IMR-90 (cell line): ENCODE results near the gene G3BP2. TPM values are rescaled to one million over a fixed set of nuclear protein-coding genes. Genes with fewer than 3 reads are reported as not detected.

ENCODE experiments used
- ATAC-seq: fragments of 200-7000 bp; cut with Tn5 transposase; 2 replicates; pipeline ENCODE4 v1.9.1; 2020; ENCODE audit warnings: low read depth, mild to moderate bottlenecking, moderate library complexity
- BruUV-seq: library from RNA; stranded (reverse); fragments of 400-500 nt; replicated peaks from 2 replicates; lab custom pipeline; 2021; lab: Mats Ljungman, UMichigan
- CTCF ChIA-PET: fragments of 300-600 bp; formaldehyde crosslinking; extraction: SDS; loops from one replicate; lab custom pipeline; 2021; ENCODE audit warnings: antibody characterized with exemption; lab: Yijun Ruan, JAX
- POLR2A ChIA-PET: fragments of 300-600 bp; sonication (Branson Sonifier 250); formaldehyde crosslinking; loops from one replicate; lab custom pipeline; 2022; ENCODE audit warnings: antibody characterized with exemption; ENCODE audit not compliant: unreplicated experiment; lab: Charles Lee
- DNase-seq: peaks from one replicate; pipeline ENCODE4 v3.0.0; 2013
- H2AFZ ChIP-seq: replicated peaks from 2 replicates; pipeline ENCODE3; 2013; ENCODE audit warnings: low read length, mild to moderate bottlenecking; ENCODE audit not compliant: poor library complexity
- H2AK5ac ChIP-seq: 2 replicates; pipeline ENCODE4 v1.6.1; 2013; ENCODE audit warnings: low read depth, low read length, inconsistent platforms
- H2AK9ac ChIP-seq: replicated peaks from 2 replicates; pipeline ENCODE3; 2013; ENCODE audit warnings: mild to moderate bottlenecking, low read depth, low read length, moderate library complexity; ENCODE audit not compliant: poor library complexity
- H2BK120ac ChIP-seq: 2 replicates; pipeline ENCODE4 v1.6.1; 2013; ENCODE audit warnings: low read depth, low read length, inconsistent platforms
- H2BK15ac ChIP-seq: 3 replicates; pipeline ENCODE4 v1.6.1; 2013; ENCODE audit warnings: low read depth, low read length, inconsistent platforms
- H2BK20ac ChIP-seq: 2 replicates; pipeline ENCODE4 v1.6.1; 2013; ENCODE audit warnings: low read depth, mild to moderate bottlenecking, inconsistent platforms, low read length, moderate library complexity
- H2BK5ac ChIP-seq: 2 replicates; pipeline ENCODE4 v1.6.1; 2013; ENCODE audit warnings: mild to moderate bottlenecking, low read depth, low read length, inconsistent platforms; ENCODE audit not compliant: poor library complexity, severe bottlenecking
- H3K14ac ChIP-seq: replicated peaks from 2 replicates; pipeline ENCODE4 v1.6.1; 2013; ENCODE audit warnings: low read depth, low read length, inconsistent platforms
- H3K18ac ChIP-seq: 2 replicates; pipeline ENCODE4 v1.6.1; 2013; ENCODE audit warnings: low read depth, low read length, control low read depth
- H3K23ac ChIP-seq: 2 replicates; pipeline ENCODE4 v1.6.1; 2013; ENCODE audit warnings: low read depth, low read length, inconsistent platforms
- H3K27ac ChIP-seq: 2 replicates; pipeline ENCODE4 v1.5.1; 2013; ENCODE audit warnings: mild to moderate bottlenecking, control low read depth, low read length; ENCODE audit not compliant: insufficient read depth
- H3K27me3 ChIP-seq: 2 replicates; pipeline ENCODE4 v1.6.1; 2013; ENCODE audit warnings: low read length; ENCODE audit not compliant: control insufficient read depth, insufficient read depth
- H3K36me3 ChIP-seq: 2 replicates; pipeline ENCODE4 v1.6.1; 2013; ENCODE audit warnings: low read length, mixed read lengths; ENCODE audit not compliant: control insufficient read depth, insufficient read depth
- H3K4ac ChIP-seq: 2 replicates; pipeline ENCODE4 v1.6.1; 2013; ENCODE audit warnings: low read depth, low read length, inconsistent platforms
- H3K4me1 ChIP-seq: 2 replicates; pipeline ENCODE4 v1.6.1; 2013; ENCODE audit warnings: low read length, mixed read lengths; ENCODE audit not compliant: control insufficient read depth, insufficient read depth
- H3K4me2 ChIP-seq: 2 replicates; pipeline ENCODE4 v1.6.1; 2013; ENCODE audit warnings: low read depth, mild to moderate bottlenecking, control low read depth, low read length, moderate library complexity
- H3K4me3 ChIP-seq: 2 replicates; pipeline ENCODE4 v1.5.1; 2013; ENCODE audit warnings: low read depth, mild to moderate bottlenecking, control low read depth, low read length, moderate library complexity; ENCODE audit not compliant: insufficient read depth
- H3K56ac ChIP-seq: 2 replicates; pipeline ENCODE4 v1.6.1; 2013; ENCODE audit warnings: low read length, inconsistent platforms; ENCODE audit not compliant: insufficient read depth; ENCODE audit errors: extremely low read depth
- H3K79me1 ChIP-seq, 2 experiments: 2 replicates each; pipeline ENCODE4 v1.6.1; 2013; ENCODE audit warnings: low read length in 2 of 2, inconsistent platforms in 1 of 2, low read depth in 1 of 2
- H3K9ac ChIP-seq: 2 replicates; pipeline ENCODE4 v1.6.1; 2013; ENCODE audit warnings: low read depth, low read length, control low read depth
- H3K9me1 ChIP-seq: 2 replicates; pipeline ENCODE4 v1.6.1; 2013; ENCODE audit warnings: low read length, inconsistent platforms; ENCODE audit not compliant: insufficient read depth
- H3K9me3 ChIP-seq: 2 replicates; pipeline ENCODE4 v1.6.1; 2013; ENCODE audit warnings: low read length; ENCODE audit not compliant: control insufficient read depth, insufficient read depth
- H4K20me1 ChIP-seq: 2 replicates; pipeline ENCODE4 v1.6.1; 2013; ENCODE audit warnings: low read length, inconsistent platforms; ENCODE audit not compliant: insufficient read depth
- H4K5ac ChIP-seq: 2 replicates; pipeline ENCODE4 v1.6.1; 2013; ENCODE audit warnings: mild to moderate bottlenecking, low read depth, low read length, control low read depth
- H4K8ac ChIP-seq, 2 experiments: 2 replicates each; pipeline ENCODE4 v1.6.1; 2013; ENCODE audit warnings: low read depth in 2 of 2, low read length in 2 of 2, control low read depth in 1 of 2, inconsistent platforms in 1 of 2
- H4K91ac ChIP-seq: 2 replicates; pipeline ENCODE4 v1.6.1; 2013; ENCODE audit warnings: low read depth, low read length, inconsistent platforms; ENCODE audit not compliant: insufficient read depth
- CTCF ChIP-seq: conservative IDR thresholded peaks from 2 replicates; pipeline ENCODE4 v1.5.1; 2012; ENCODE audit warnings: mild to moderate bottlenecking, low read depth, low read length, improper control_type of control experiment
- NFE2L2 ChIP-seq: fragments of 150-350 bp; IDR thresholded peaks from 2 replicates; pipeline ENCODE4 v1.6.1; 2016; ENCODE audit warnings: low read depth, mild to moderate bottlenecking, low read length
- POLR2A ChIP-seq: IDR thresholded peaks from 2 replicates; pipeline ENCODE4 v1.6.1; 2012; ENCODE audit warnings: mild to moderate bottlenecking, low read depth, low read length
- RCOR1 ChIP-seq: IDR thresholded peaks from 2 replicates; pipeline ENCODE4 v1.6.1; 2012; ENCODE audit warnings: mild to moderate bottlenecking, low read length, improper control_type of control experiment; ENCODE audit not compliant: insufficient replicate concordance
- RFX5 ChIP-seq: IDR thresholded peaks from 2 replicates; pipeline ENCODE4 v1.8.0; 2012; ENCODE audit warnings: low read depth, mild to moderate bottlenecking, low read length, moderate library complexity
- WGBS, 2 experiments: methylation state at CpG; one replicate each; pipeline versions ENCODE4 v1.1.5 to v1.1.7; 2013; ENCODE audit warnings: missing lambda C conversion rate in 2 of 2; ENCODE audit not compliant: insufficient read length in 1 of 2; ENCODE audit errors: extremely low coverage in 2 of 2; 5-methylcytosine and 5-hydroxymethylcytosine counted together
- dilution Hi-C: fragments of 300-500 bp; cut with HindIII; formaldehyde crosslinking; loops from one replicate; pipeline ENCODE4 v1.14.3; 2018; ENCODE audit warnings: low sequenced_read_pairs; ENCODE audit not compliant: unreplicated experiment
- in situ Hi-C: fragments of 300-500 bp; cut with MboI; formaldehyde crosslinking; loops from 3 replicates; pipeline ENCODE4 v1.14.3; 2019; ENCODE audit warnings: low sequenced_read_pairs, inconsistent platforms, mixed read lengths
- intact Hi-C: fragments of 100-400 bp; cut with micrococcal nuclease; formaldehyde crosslinking; loops from 2 replicates; pipeline ENCODE4 v1.10.0; 2022
- polyA plus RNA-seq, 3 experiments: library from polyadenylated mRNA; depleted of rRNA; stranded (reverse); fragments of >200 nt; gene quantifications; 2 replicates each; pipeline ENCODE4 v1.2.3, GENCODE V29; 2012; ENCODE audit warnings: low replicate concordance in 1 of 3
- total RNA-seq: library from RNA; depleted of rRNA; stranded (reverse); fragments of >200 nt; gene quantifications from 2 replicates; pipeline ENCODE4 v1.2.3, GENCODE V29; 2012
- TF ChIP-seq, protein P1 (sequence below): fragments of 150-350 bp; IDR thresholded peaks from 2 replicates; pipeline ENCODE4 v1.6.1; 2016; ENCODE audit warnings: low read depth, mild to moderate bottlenecking, low read length, moderate library complexity, borderline replicate concordance

Gene G3BP2
- total and polyA plus RNA-seq, 2 of the 4 experiments (the other 2 are of a cell fraction), result 80.5 to 183 TPM

DNA sequence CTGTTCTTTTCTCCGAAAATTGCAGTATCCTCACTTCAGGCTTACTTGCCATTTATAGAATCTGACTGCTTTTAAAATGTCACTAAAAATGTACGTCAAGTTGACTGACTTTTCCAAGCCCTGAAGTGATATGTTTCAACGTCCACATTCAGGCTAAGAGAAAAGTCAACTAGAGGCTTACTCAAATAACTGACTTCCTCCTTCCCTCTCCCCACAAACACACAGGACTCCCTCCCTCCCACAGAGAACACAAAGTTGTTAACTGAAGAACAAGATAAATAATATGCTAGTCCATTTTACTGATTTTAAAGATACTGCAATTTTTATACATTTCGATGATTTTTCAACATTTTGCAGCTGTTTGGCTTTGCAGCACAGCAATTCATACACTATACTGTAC lies 29.1 kb downstream of the G3BP2 start:
- no peak overlapping the region for H3K27ac ChIP-seq
- peaks cover 26% of the 10 kb centered on the region for H3K36me3 ChIP-seq
- no peak overlapping the region for H3K9ac ChIP-seq
- no peak overlapping the region for H2BK20ac ChIP-seq
- H3K23ac ChIP-seq, result no peak overlapping the region
- in situ Hi-C loops, result no loop called here
- no peaks in the 10 kb centered on the region for H3K4me1 ChIP-seq
- DNase-seq (no peak), ATAC-seq (no peak)
- H2BK15ac ChIP-seq, result no peak overlapping the region
- no peak overlapping the region for H4K8ac ChIP-seq
- H3K27me3 ChIP-seq, result no peaks in the 10 kb centered on the region
- CTCF ChIA-PET, result interaction anchor here (1.5 kb wide), 1 partner anchor 80 kb away, joined by 3 read pairs; the partner anchor contains the start of gene USO1
- H3K9me3 ChIP-seq, result no peaks in the 10 kb centered on the region
- peaks cover 6 to 8% of the 10 kb centered on the region in 2 experiments; a peak in 3 of 4 replicates for H3K79me1 ChIP-seq
- H3K9me1 ChIP-seq, result peaks cover 3% of the 10 kb centered on the region; the same call in 1 of the 2 replicates
- no peak overlapping the region for H3K4me2 ChIP-seq
- no peak overlapping the region for H3K56ac ChIP-seq
- H3K14ac ChIP-seq, result no peak overlapping the region
- no TSS peak for BruUV-seq
- intact Hi-C loops, result no loop called here
- H2BK5ac ChIP-seq, result no peak overlapping the region
- no peaks in the 10 kb centered on the region for H4K20me1 ChIP-seq
- no peak overlapping the region for H3K18ac ChIP-seq
- H3K4ac ChIP-seq, result no peak overlapping the region
- no peak overlapping the region for H2BK120ac ChIP-seq
- H2AFZ ChIP-seq, result no peak overlapping the region
- POLR2A ChIA-PET, result interaction anchor here (0.5 kb wide), 1 partner anchor 49 kb away, joined by 4 read pairs; no protein-coding TSS in a partner anchor
- TF ChIP-seq RCOR1 (no peak), RFX5 (no peak), CTCF (no peak), NFE2L2 (no peak), POLR2A (no peak)
- TF ChIP-seq, protein P1, sequence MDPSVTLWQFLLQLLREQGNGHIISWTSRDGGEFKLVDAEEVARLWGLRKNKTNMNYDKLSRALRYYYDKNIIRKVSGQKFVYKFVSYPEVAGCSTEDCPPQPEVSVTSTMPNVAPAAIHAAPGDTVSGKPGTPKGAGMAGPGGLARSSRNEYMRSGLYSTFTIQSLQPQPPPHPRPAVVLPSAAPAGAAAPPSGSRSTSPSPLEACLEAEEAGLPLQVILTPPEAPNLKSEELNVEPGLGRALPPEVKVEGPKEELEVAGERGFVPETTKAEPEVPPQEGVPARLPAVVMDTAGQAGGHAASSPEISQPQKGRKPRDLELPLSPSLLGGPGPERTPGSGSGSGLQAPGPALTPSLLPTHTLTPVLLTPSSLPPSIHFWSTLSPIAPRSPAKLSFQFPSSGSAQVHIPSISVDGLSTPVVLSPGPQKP, result no peak
- WGBS, 2 experiments, result 100% methylated on average over 1 of the region's 4 CpGs; no CpG with 5 or more reads in 1 of the 2 experiments
- no peak overlapping the region for H2AK9ac ChIP-seq
- no peak overlapping the region for H4K91ac ChIP-seq
- H2AK5ac ChIP-seq, result no peak overlapping the region
- no peak overlapping the region for H4K5ac ChIP-seq
- no peak overlapping the region for H3K4me3 ChIP-seq
- dilution Hi-C loops, result no loop called here
